GM18511 (cell line): Measurements from ENCODE around the gene ALLC.
A peak's percentile ranks its signal among the peaks of the same experiment; 100 is the strongest.

Experiments used
- ATAC-seq: cut with Tn5 transposase; IDR thresholded peaks from one replicate; pipeline ENCODE4 v1.9.1; 2021; ENCODE audit warnings: mild to moderate bottlenecking, moderate library complexity; ENCODE audit not compliant: unreplicated experiment

ALLC gene

GRCh38 chr2:3709225-3709624 lies 51.2 kb downstream of the ALLC start:
- no peak for ATAC-seq

- ATAC-seq: no peak
Measured at GRCh38 chr2:3712424-3712823, 54.4 kb downstream of the ALLC start.

GRCh38 chr2:3712831-3713503 lies 55.0 kb downstream of the ALLC start:
- no peak for ATAC-seq

GRCh38 chr2:3718679-3719078 lies 60.7 kb downstream of the ALLC start:
- no peak for ATAC-seq

- no peak for ATAC-seq
Measured at GRCh38 chr2:3725002-3725401, 67.0 kb downstream of the ALLC start.

- ATAC-seq: no peak
Measured at GRCh38 chr2:3725458-3726250, 67.7 kb downstream of the ALLC start.

GRCh38 chr2:3726511-3726910 lies 68.5 kb downstream of the ALLC start:
- ATAC-seq: no peak

- ATAC-seq: no peak
Measured at GRCh38 chr2:3727397-3728045, 69.5 kb downstream of the ALLC start.

- peak; percentile 62 for ATAC-seq
Measured at GRCh38 chr2:3728104-3729054, 70.4 kb downstream of the ALLC start.

GRCh38 chr2:3729055-3729448 lies 71.1 kb downstream of the ALLC start:
- ATAC-seq: no peak

DNA sequence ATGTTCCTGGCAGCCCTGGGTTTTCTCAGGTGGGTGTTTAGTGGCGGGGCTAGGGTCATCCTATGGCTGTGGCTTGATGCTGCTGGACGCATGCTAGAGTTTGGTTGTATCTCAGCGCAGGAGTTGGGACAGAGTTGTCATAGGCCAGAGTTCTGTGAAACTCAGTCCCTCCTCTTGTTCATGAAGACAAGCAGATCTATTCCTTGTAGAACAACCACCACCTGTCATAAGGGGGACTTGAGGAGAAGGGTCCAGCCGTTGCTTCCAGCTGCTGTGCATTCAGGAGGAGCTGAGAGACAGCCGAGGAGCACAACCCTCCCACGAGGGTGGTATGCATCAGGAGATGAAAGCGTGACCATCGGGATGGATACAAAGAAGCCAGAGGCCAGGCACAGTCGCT lies 71.8 kb downstream of the ALLC start:
- ATAC-seq: no peak

- ATAC-seq: no peak
Measured at GRCh38 chr2:3730646-3731045, 72.6 kb downstream of the ALLC start.

DNA sequence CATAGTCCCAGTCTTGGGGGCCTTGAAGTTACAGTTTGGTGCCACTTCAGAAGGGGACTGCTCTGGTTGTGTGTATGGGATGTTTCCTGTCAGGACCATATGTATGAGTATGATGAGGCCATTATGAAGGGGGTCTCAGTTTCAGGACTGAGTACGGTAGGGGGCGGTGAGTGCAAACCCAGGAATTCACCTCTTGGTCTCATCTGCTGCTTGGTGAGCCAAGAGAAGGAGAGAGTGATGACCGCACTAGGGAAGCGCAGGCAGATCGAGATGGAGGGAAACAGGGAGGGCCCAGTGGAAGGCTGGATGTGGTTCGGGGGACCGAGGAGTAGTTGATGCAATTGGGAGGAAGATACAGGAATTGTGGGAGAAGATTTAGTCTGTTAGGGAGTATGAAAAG lies 73.8 kb downstream of the ALLC start:
- ATAC-seq: no peak

- no peak for ATAC-seq
Measured at GRCh38 chr2:3736112-3736511, 78.1 kb downstream of the ALLC start.

DNA sequence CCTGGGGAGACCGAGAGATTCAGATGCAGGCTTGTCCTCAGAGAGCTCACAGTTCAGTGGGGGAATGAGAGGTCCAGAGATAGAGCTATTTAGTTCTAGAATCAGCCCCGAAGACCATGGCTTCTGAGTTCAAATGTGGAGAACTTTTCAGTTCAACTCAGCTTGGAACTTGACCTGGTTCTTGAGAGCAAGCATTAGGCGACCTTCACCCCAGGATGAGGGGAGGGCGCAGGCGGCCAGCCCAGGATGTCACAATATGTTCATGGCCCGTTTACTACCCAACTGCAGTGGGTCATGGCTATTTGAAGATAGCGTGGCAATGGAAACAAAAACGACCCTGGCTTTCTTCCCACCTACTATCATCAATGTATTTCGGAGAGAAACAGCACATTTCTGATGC lies 79.1 kb downstream of the ALLC start:
- no peak for ATAC-seq

DNA sequence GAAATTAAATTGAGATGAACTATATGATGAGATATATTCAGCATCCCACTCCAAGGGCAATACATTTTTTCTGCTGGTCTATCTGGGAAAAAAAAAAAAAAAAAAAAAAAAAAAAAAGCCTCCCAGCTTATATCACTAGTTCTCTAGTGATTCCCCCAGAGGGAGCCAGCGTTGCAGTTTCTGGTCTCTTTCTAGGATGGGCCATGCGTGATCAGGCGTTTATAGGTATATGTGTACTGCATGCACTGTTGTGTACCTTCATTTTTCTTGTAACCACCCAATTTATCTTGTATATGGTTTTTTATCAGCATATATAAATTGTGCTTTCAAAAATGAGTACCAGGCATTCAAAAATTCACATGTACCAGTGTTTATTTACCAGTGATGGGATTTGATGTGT lies 80.5 kb downstream of the ALLC start:
- ATAC-seq: peak; percentile 65

DNA sequence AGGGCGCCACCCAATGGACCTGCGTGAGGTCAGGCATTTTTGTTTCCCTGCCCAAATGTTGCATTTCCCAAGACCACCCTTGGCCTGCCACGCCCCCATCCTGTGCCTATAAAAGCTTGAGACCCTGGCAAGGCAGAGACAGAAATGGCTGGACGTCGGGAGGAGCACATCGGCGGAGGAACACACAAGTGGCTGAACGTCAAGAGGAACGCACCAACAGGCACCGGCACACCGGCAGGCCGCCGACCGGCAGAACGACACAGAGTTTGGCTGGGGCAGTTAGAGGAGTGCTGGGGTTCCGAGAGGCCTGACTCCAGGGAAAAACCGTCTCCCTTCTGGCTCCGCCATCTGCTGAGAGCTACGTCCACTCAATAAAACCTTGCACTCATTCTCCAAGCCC lies 81.3 kb downstream of the ALLC start:
- no peak for ATAC-seq

DNA sequence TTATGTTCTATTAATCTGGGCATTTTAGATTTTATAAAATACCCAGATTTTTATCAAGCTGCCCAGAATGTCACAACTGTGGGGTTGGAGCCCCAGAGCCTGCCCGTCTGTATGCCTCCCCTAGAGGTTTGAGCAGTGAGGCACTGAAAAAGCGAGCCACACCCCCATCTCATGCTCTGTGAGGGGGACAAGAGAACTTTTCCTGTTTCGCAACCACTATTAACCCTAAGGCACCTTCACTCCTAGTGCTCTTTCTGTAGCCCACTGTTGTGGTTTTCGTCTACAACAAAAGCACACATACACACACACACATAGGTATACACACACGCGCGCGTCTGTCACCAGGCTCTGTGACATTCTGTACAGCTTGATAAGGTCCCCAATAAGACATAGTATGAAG lies 83.4 kb downstream of the ALLC start:
- ATAC-seq: no peak

GRCh38 chr2:3741867-3742602 lies 84.0 kb downstream of the ALLC start:
- no peak for ATAC-seq
